ENCODE results near the gene PRKN.

PRKN gene

GRCh38 chr6:161446296-161446925 is 1281.2 kb downstream of the PRKN start:
- no peak for DNase-seq

- no peak for DNase-seq
These were observed 1282.4 kb downstream of the PRKN start for GRCh38 chr6:161445021-161445799.

GRCh38 chr6:161444464-161444863 is 1283.1 kb downstream of the PRKN start:
- DNase-seq, result no peak

- peak in 1 of 2 experiments; percentile 43 for DNase-seq
These were observed 1283.7 kb downstream of the PRKN start for GRCh38 chr6:161443848-161444247.

- DNase-seq, result no peak
These were observed 1285.1 kb downstream of the PRKN start for GRCh38 chr6:161442420-161442819.

- DNase-seq, result no peak
These were observed 1287.3 kb downstream of the PRKN start for GRCh38 chr6:161440299-161440698.

GRCh38 chr6:161439093-161439492 is 1288.5 kb downstream of the PRKN start:
- peak in 1 of 2 experiments; percentile 54 for DNase-seq

GRCh38 chr6:161438430-161439030 is 1289.0 kb downstream of the PRKN start:
- DNase-seq, result no peak

- DNase-seq, result no peak
These were observed 1289.7 kb downstream of the PRKN start for GRCh38 chr6:161437851-161438250.

GRCh38 chr6:161436106-161436876 is 1291.3 kb downstream of the PRKN start:
- no peak for DNase-seq

- DNase-seq, result no peak
These were observed 1291.9 kb downstream of the PRKN start for GRCh38 chr6:161435748-161436070.

- no peak for DNase-seq
These were observed 1292.4 kb downstream of the PRKN start for GRCh38 chr6:161434921-161435747.

GRCh38 chr6:161434350-161434749 is 1293.2 kb downstream of the PRKN start:
- no peak for DNase-seq

GRCh38 chr6:161432546-161432945 is 1295.0 kb downstream of the PRKN start:
- no peak for DNase-seq

GRCh38 chr6:161429921-161430490 is 1297.6 kb downstream of the PRKN start:
- DNase-seq, result no peak

- no peak for DNase-seq
These were observed 1303.1 kb downstream of the PRKN start for GRCh38 chr6:161424421-161424820.

GRCh38 chr6:161422710-161423680 is 1304.6 kb downstream of the PRKN start:
- no peak for DNase-seq

- DNase-seq, result peak; percentile 65 to 70
These were observed 1309.1 kb downstream of the PRKN start for GRCh38 chr6:161418463-161418945.

GRCh38 chr6:161417717-161418462 is 1309.7 kb downstream of the PRKN start:
- peak; percentile 33 to 55 for DNase-seq

- no peak for DNase-seq
These were observed 1312.2 kb downstream of the PRKN start for GRCh38 chr6:161415302-161415855.

Data from NCI-H446 (cell line).